IMR-90 (cell line): ENCODE results near the gene SLC39A11. TPM values are rescaled to one million over a fixed set of nuclear protein-coding genes. Genes with fewer than 3 reads are reported as not detected.
"Not testable (repeated sequence)": the region's sequence is repeated elsewhere in the genome, so short reads cannot be mapped to it uniquely, and the experiment has no call there.

ENCODE experiments used
- ATAC-seq: fragments of 200-7000 bp; cut with Tn5 transposase; 2 replicates; pipeline ENCODE4 v1.9.1; 2020; ENCODE audit warnings: low read depth, mild to moderate bottlenecking, moderate library complexity
- BruUV-seq: library from RNA; stranded (reverse); fragments of 400-500 nt; replicated peaks from 2 replicates; lab custom pipeline; 2021; lab: Mats Ljungman, UMichigan
- CTCF ChIA-PET: fragments of 300-600 bp; formaldehyde crosslinking; extraction: SDS; loops from one replicate; lab custom pipeline; 2021; ENCODE audit warnings: antibody characterized with exemption; lab: Yijun Ruan, JAX
- POLR2A ChIA-PET: fragments of 300-600 bp; sonication (Branson Sonifier 250); formaldehyde crosslinking; loops from one replicate; lab custom pipeline; 2022; ENCODE audit warnings: antibody characterized with exemption; ENCODE audit not compliant: unreplicated experiment; lab: Charles Lee
- DNase-seq: peaks from one replicate; pipeline ENCODE4 v3.0.0; 2013
- H2AFZ ChIP-seq: replicated peaks from 2 replicates; pipeline ENCODE3; 2013; ENCODE audit warnings: low read length, mild to moderate bottlenecking; ENCODE audit not compliant: poor library complexity
- H2AK5ac ChIP-seq: 2 replicates; pipeline ENCODE4 v1.6.1; 2013; ENCODE audit warnings: low read depth, low read length, inconsistent platforms
- H2AK9ac ChIP-seq: replicated peaks from 2 replicates; pipeline ENCODE3; 2013; ENCODE audit warnings: mild to moderate bottlenecking, low read depth, low read length, moderate library complexity; ENCODE audit not compliant: poor library complexity
- H2BK120ac ChIP-seq: 2 replicates; pipeline ENCODE4 v1.6.1; 2013; ENCODE audit warnings: low read depth, low read length, inconsistent platforms
- H2BK15ac ChIP-seq: 3 replicates; pipeline ENCODE4 v1.6.1; 2013; ENCODE audit warnings: low read depth, low read length, inconsistent platforms
- H2BK20ac ChIP-seq: 2 replicates; pipeline ENCODE4 v1.6.1; 2013; ENCODE audit warnings: low read depth, mild to moderate bottlenecking, inconsistent platforms, low read length, moderate library complexity
- H2BK5ac ChIP-seq: 2 replicates; pipeline ENCODE4 v1.6.1; 2013; ENCODE audit warnings: mild to moderate bottlenecking, low read depth, low read length, inconsistent platforms; ENCODE audit not compliant: poor library complexity, severe bottlenecking
- H3K14ac ChIP-seq: replicated peaks from 2 replicates; pipeline ENCODE4 v1.6.1; 2013; ENCODE audit warnings: low read depth, low read length, inconsistent platforms
- H3K18ac ChIP-seq: 2 replicates; pipeline ENCODE4 v1.6.1; 2013; ENCODE audit warnings: low read depth, low read length, control low read depth
- H3K23ac ChIP-seq: 2 replicates; pipeline ENCODE4 v1.6.1; 2013; ENCODE audit warnings: low read depth, low read length, inconsistent platforms
- H3K27ac ChIP-seq: 2 replicates; pipeline ENCODE4 v1.5.1; 2013; ENCODE audit warnings: mild to moderate bottlenecking, control low read depth, low read length; ENCODE audit not compliant: insufficient read depth
- H3K27me3 ChIP-seq: 2 replicates; pipeline ENCODE4 v1.6.1; 2013; ENCODE audit warnings: low read length; ENCODE audit not compliant: control insufficient read depth, insufficient read depth
- H3K36me3 ChIP-seq: 2 replicates; pipeline ENCODE4 v1.6.1; 2013; ENCODE audit warnings: low read length, mixed read lengths; ENCODE audit not compliant: control insufficient read depth, insufficient read depth
- H3K4ac ChIP-seq: 2 replicates; pipeline ENCODE4 v1.6.1; 2013; ENCODE audit warnings: low read depth, low read length, inconsistent platforms
- H3K4me1 ChIP-seq: 2 replicates; pipeline ENCODE4 v1.6.1; 2013; ENCODE audit warnings: low read length, mixed read lengths; ENCODE audit not compliant: control insufficient read depth, insufficient read depth
- H3K4me2 ChIP-seq: 2 replicates; pipeline ENCODE4 v1.6.1; 2013; ENCODE audit warnings: low read depth, mild to moderate bottlenecking, control low read depth, low read length, moderate library complexity
- H3K4me3 ChIP-seq: 2 replicates; pipeline ENCODE4 v1.5.1; 2013; ENCODE audit warnings: low read depth, mild to moderate bottlenecking, control low read depth, low read length, moderate library complexity; ENCODE audit not compliant: insufficient read depth
- H3K56ac ChIP-seq: 2 replicates; pipeline ENCODE4 v1.6.1; 2013; ENCODE audit warnings: low read length, inconsistent platforms; ENCODE audit not compliant: insufficient read depth; ENCODE audit errors: extremely low read depth
- H3K79me1 ChIP-seq, 2 experiments: 2 replicates each; pipeline ENCODE4 v1.6.1; 2013; ENCODE audit warnings: low read length in 2 of 2, inconsistent platforms in 1 of 2, low read depth in 1 of 2
- H3K9ac ChIP-seq: 2 replicates; pipeline ENCODE4 v1.6.1; 2013; ENCODE audit warnings: low read depth, low read length, control low read depth
- H3K9me1 ChIP-seq: 2 replicates; pipeline ENCODE4 v1.6.1; 2013; ENCODE audit warnings: low read length, inconsistent platforms; ENCODE audit not compliant: insufficient read depth
- H3K9me3 ChIP-seq: 2 replicates; pipeline ENCODE4 v1.6.1; 2013; ENCODE audit warnings: low read length; ENCODE audit not compliant: control insufficient read depth, insufficient read depth
- H4K20me1 ChIP-seq: 2 replicates; pipeline ENCODE4 v1.6.1; 2013; ENCODE audit warnings: low read length, inconsistent platforms; ENCODE audit not compliant: insufficient read depth
- H4K5ac ChIP-seq: 2 replicates; pipeline ENCODE4 v1.6.1; 2013; ENCODE audit warnings: mild to moderate bottlenecking, low read depth, low read length, control low read depth
- H4K8ac ChIP-seq, 2 experiments: 2 replicates each; pipeline ENCODE4 v1.6.1; 2013; ENCODE audit warnings: low read depth in 2 of 2, low read length in 2 of 2, control low read depth in 1 of 2, inconsistent platforms in 1 of 2
- H4K91ac ChIP-seq: 2 replicates; pipeline ENCODE4 v1.6.1; 2013; ENCODE audit warnings: low read depth, low read length, inconsistent platforms; ENCODE audit not compliant: insufficient read depth
- FOS ChIP-seq: fragments of 150-350 bp; IDR thresholded peaks from 2 replicates; pipeline ENCODE4 v1.6.1; 2016; ENCODE audit warnings: low read depth, low read length
- MAZ ChIP-seq: IDR thresholded peaks from 2 replicates; pipeline ENCODE4 v1.6.1; 2012; ENCODE audit warnings: low read depth, mild to moderate bottlenecking, low read length, improper control_type of control experiment, moderate library complexity, borderline replicate concordance
- NFE2L2 ChIP-seq: fragments of 150-350 bp; IDR thresholded peaks from 2 replicates; pipeline ENCODE4 v1.6.1; 2016; ENCODE audit warnings: low read depth, mild to moderate bottlenecking, low read length
- RCOR1 ChIP-seq: IDR thresholded peaks from 2 replicates; pipeline ENCODE4 v1.6.1; 2012; ENCODE audit warnings: mild to moderate bottlenecking, low read length, improper control_type of control experiment; ENCODE audit not compliant: insufficient replicate concordance
- SMC3 ChIP-seq: fragments of 150-350 bp; IDR thresholded peaks from 2 replicates; pipeline ENCODE4 v1.6.1; 2016; ENCODE audit warnings: low read depth, mild to moderate bottlenecking, antibody characterized with exemption, low read length, moderate library complexity
- WGBS, 2 experiments: methylation state at CpG; one replicate each; pipeline versions ENCODE4 v1.1.5 to v1.1.7; 2013; ENCODE audit warnings: missing lambda C conversion rate in 2 of 2; ENCODE audit not compliant: insufficient read length in 1 of 2; ENCODE audit errors: extremely low coverage in 2 of 2; 5-methylcytosine and 5-hydroxymethylcytosine counted together
- dilution Hi-C: fragments of 300-500 bp; cut with HindIII; formaldehyde crosslinking; loops from one replicate; pipeline ENCODE4 v1.14.3; 2018; ENCODE audit warnings: low sequenced_read_pairs; ENCODE audit not compliant: unreplicated experiment
- in situ Hi-C: fragments of 300-500 bp; cut with MboI; formaldehyde crosslinking; loops from 3 replicates; pipeline ENCODE4 v1.14.3; 2019; ENCODE audit warnings: low sequenced_read_pairs, inconsistent platforms, mixed read lengths
- intact Hi-C: fragments of 100-400 bp; cut with micrococcal nuclease; formaldehyde crosslinking; loops from 2 replicates; pipeline ENCODE4 v1.10.0; 2022
- polyA plus RNA-seq, 3 experiments: library from polyadenylated mRNA; depleted of rRNA; stranded (reverse); fragments of >200 nt; gene quantifications; 2 replicates each; pipeline ENCODE4 v1.2.3, GENCODE V29; 2012; ENCODE audit warnings: low replicate concordance in 1 of 3
- total RNA-seq: library from RNA; depleted of rRNA; stranded (reverse); fragments of >200 nt; gene quantifications from 2 replicates; pipeline ENCODE4 v1.2.3, GENCODE V29; 2012

Gene SLC39A11
- total and polyA plus RNA-seq, 2 of the 4 experiments (the other 2 are of a cell fraction), result 8.8 to 14.3 TPM

GRCh38 chr17:72774236-72774635, 318.3 kb downstream of the SLC39A11 start:
- intact Hi-C loops, result loop anchor here (10.0 kb wide), 1 partner anchor 61 kb away; no protein-coding TSS in a partner anchor
- no peak overlapping the region for H3K18ac ChIP-seq
- H3K9me3 ChIP-seq, result no peaks in the 10 kb centered on the region
- no peak overlapping the region for H3K4ac ChIP-seq
- H4K5ac ChIP-seq, result no peak overlapping the region
- WGBS, 2 experiments, result no CpG with 5 or more reads among the region's 4 CpGs
- no peaks in the 10 kb centered on the region for H3K79me1 ChIP-seq
- no peak overlapping the region for H2BK15ac ChIP-seq
- POLR2A ChIA-PET, result no interaction called here
- H2AK9ac ChIP-seq, result no peak overlapping the region
- no peaks in the 10 kb centered on the region for H3K4me1 ChIP-seq
- no peaks in the 10 kb centered on the region for H4K20me1 ChIP-seq
- no peak overlapping the region for H3K14ac ChIP-seq
- no peak overlapping the region for H2BK5ac ChIP-seq
- no peak overlapping the region for H4K91ac ChIP-seq
- no peaks in the 10 kb centered on the region; the same call in 1 of the 2 replicates for H3K9me1 ChIP-seq
- CTCF ChIA-PET, result no interaction called here
- H2AK5ac ChIP-seq, result no peak overlapping the region
- H3K36me3 ChIP-seq, result no peaks in the 10 kb centered on the region
- H2BK120ac ChIP-seq, result no peak overlapping the region
- H4K8ac ChIP-seq, result no peak overlapping the region
- H3K56ac ChIP-seq, result no peak overlapping the region
- no peak overlapping the region for H3K9ac ChIP-seq
- H3K27ac ChIP-seq, result no peak overlapping the region
- no peak overlapping the region for H3K4me2 ChIP-seq
- no peak overlapping the region for H3K4me3 ChIP-seq
- in situ Hi-C loops, result no loop called here
- no TSS peak for BruUV-seq
- no peak overlapping the region for H3K23ac ChIP-seq
- H3K27me3 ChIP-seq, result no peaks in the 10 kb centered on the region
- H2AFZ ChIP-seq, result no peak overlapping the region
- TF ChIP-seq FOS (no peak), SMC3 (no peak), RCOR1 (no peak), NFE2L2 (no peak), MAZ (no peak)
- ATAC-seq, result no peak
- dilution Hi-C loops, result no loop called here
- DNase-seq, result no peak
- no peak overlapping the region for H2BK20ac ChIP-seq

GRCh38 chr17:72773225-72773624, 319.3 kb downstream of the SLC39A11 start:
- H3K27me3 ChIP-seq, H3K18ac ChIP-seq, H3K9me1 ChIP-seq, in situ Hi-C loops, H2BK15ac ChIP-seq, H3K27ac ChIP-seq, ATAC-seq, H3K9me3 ChIP-seq, H4K91ac ChIP-seq, H2BK5ac ChIP-seq, H3K14ac ChIP-seq, H3K79me1 ChIP-seq, H4K8ac ChIP-seq, H3K36me3 ChIP-seq, H3K4me2 ChIP-seq, POLR2A ChIA-PET, dilution Hi-C loops, H2AK5ac ChIP-seq, BruUV-seq, H2AFZ ChIP-seq, H4K5ac ChIP-seq, DNase-seq, H3K4ac ChIP-seq, H3K23ac ChIP-seq, H3K56ac ChIP-seq, H3K4me1 ChIP-seq, H3K4me3 ChIP-seq, H3K9ac ChIP-seq, H2AK9ac ChIP-seq, H2BK20ac ChIP-seq, H2BK120ac ChIP-seq, H4K20me1 ChIP-seq: not testable (repeated sequence)
- intact Hi-C loops, result loop anchor here (10.0 kb wide), 1 partner anchor 62 kb away; no protein-coding TSS in a partner anchor
- CTCF ChIA-PET, result interaction anchor here (0.6 kb wide), 1 partner anchor 45 kb away, joined by 3 read pairs; no protein-coding TSS in a partner anchor
- WGBS, 2 experiments, result no CpG with 5 or more reads among the region's 1 CpG
